HepG2 (cell line): Measurements from ENCODE around the gene RBM11. TPM values are rescaled to one million over a fixed set of nuclear protein-coding genes. Genes with fewer than 3 reads are reported as not detected.

Source experiments
- ATAC-seq: fragments of 200-7000 bp; cut with Tn5 transposase; 3 replicates; pipeline ENCODE4 v1.9.1; 2020; ENCODE audit warnings: mild to moderate bottlenecking, moderate library complexity
- BruUV-seq: library from RNA; stranded (reverse); fragments of 400-500 nt; replicated peaks from 2 replicates; lab custom pipeline; 2021; lab: Mats Ljungman, UMichigan
- CTCF ChIA-PET: fragments of 300-600 bp; formaldehyde crosslinking; extraction: SDS; loops from one replicate; lab custom pipeline; 2021; ENCODE audit warnings: low total read pairs, inconsistent platforms, low intra/inter-chr PET ratio; lab: Yijun Ruan, JAX
- POLR2A ChIA-PET: fragments of 350-600 bp; sonication (Branson Sonifier 250); formaldehyde crosslinking; loops from one replicate; lab custom pipeline; 2020; ENCODE audit warnings: antibody characterized with exemption, inconsistent platforms; lab: Yijun Ruan, JAX
- DNase-seq: peaks from one replicate; pipeline ENCODE4 v3.0.0-alpha.2; 2015; ENCODE audit warnings: low spot score
- FAIRE-seq: peaks from 3 replicates; lab custom pipeline; 2011; peaks lifted over from hg19 to GRCh38; lab: Jason Lieb, UNC
- H2AFZ ChIP-seq: one replicate; pipeline ENCODE4 v1.6.1; 2011; ENCODE audit warnings: low read length, inconsistent platforms
- H3K27ac ChIP-seq: fragments of 300-600 bp; 3 replicates; pipeline ENCODE4 v1.8.0; 2011; ENCODE audit warnings: mixed run types, mild to moderate bottlenecking, mixed read lengths, low read length, inconsistent platforms; ENCODE audit not compliant: insufficient read depth; ENCODE audit errors: extremely low read length
- H3K27me3 ChIP-seq, 2 experiments: fragments of 200-600 bp in 1 of 2; 2 replicates in 1 of 2; 3 replicates in 1 of 2; pipeline versions ENCODE4 v1.6.0 to v1.8.0; 2011; ENCODE audit warnings: low read length in 2 of 2, mild to moderate bottlenecking in 2 of 2, moderate library complexity in 2 of 2, inconsistent platforms in 1 of 2; ENCODE audit not compliant: insufficient read depth in 2 of 2, control insufficient read depth in 1 of 2
- H3K36me3 ChIP-seq, 2 experiments: fragments of 200-600 bp in 1 of 2; replicated peaks in 1 of 2; 2 replicates in 1 of 2; 3 replicates in 1 of 2; pipeline versions ENCODE4 v1.5.1 to v1.8.0; 2011; ENCODE audit warnings: low read length in 2 of 2, inconsistent platforms in 1 of 2; ENCODE audit not compliant: insufficient read depth in 2 of 2, control insufficient read depth in 1 of 2
- H3K4me1 ChIP-seq: 2 replicates; pipeline ENCODE4 v1.5.1; 2012; ENCODE audit warnings: low read length, inconsistent platforms; ENCODE audit not compliant: insufficient read depth
- H3K4me2 ChIP-seq: 2 replicates; pipeline ENCODE4 v1.6.0; 2011; ENCODE audit warnings: low read depth, low read length, inconsistent platforms
- H3K4me3 ChIP-seq, 3 experiments: fragments of 200-600 bp in 1 of 3; sonication (generic), shearing (Covaris generic) in 1 of 3; replicated peaks in 1 of 3; 2 replicates each; pipeline ENCODE4 v1.5.1; 2011 to 2016; ENCODE audit warnings: low read length in 3 of 3, inconsistent platforms in 2 of 3, low read depth in 2 of 3, mild to moderate bottlenecking in 2 of 3, control low read depth in 1 of 3, mixed read lengths in 1 of 3; ENCODE audit not compliant: insufficient read depth in 1 of 3
- H3K79me2 ChIP-seq: one replicate; pipeline ENCODE4 v1.6.1; 2011; ENCODE audit warnings: low read length, inconsistent platforms; ENCODE audit not compliant: insufficient read depth
- H3K9ac ChIP-seq: 2 replicates; pipeline ENCODE4 v1.6.0; 2011; ENCODE audit warnings: mild to moderate bottlenecking, low read depth, low read length, inconsistent platforms; ENCODE audit not compliant: insufficient read depth
- H3K9me3 ChIP-seq: 2 replicates; pipeline ENCODE4 v1.5.1; 2012; ENCODE audit warnings: mild to moderate bottlenecking, low read length
- H4K20me1 ChIP-seq: 2 replicates; pipeline ENCODE4 v1.6.0; 2011; ENCODE audit warnings: inconsistent platforms, mild to moderate bottlenecking, low read length, moderate library complexity; ENCODE audit not compliant: insufficient read depth
- ARID2 ChIP-seq: sonication (generic); formaldehyde crosslinking; IDR thresholded peaks from 2 replicates; pipeline ENCODE4 v1.8.1; 2022; ENCODE audit warnings: mild to moderate bottlenecking, missing genetic modification reagents, borderline replicate concordance
- FOSL2 ChIP-seq: sonication (generic); formaldehyde crosslinking; IDR thresholded peaks from 2 replicates; pipeline ENCODE4 v1.4.0; 2020; ENCODE audit warnings: missing genetic modification reagents
- IRF2 ChIP-seq: IDR thresholded peaks from 2 replicates; pipeline ENCODE4 v1.6.1; 2018; ENCODE audit warnings: missing genetic modification reagents, missing compliant biosample characterization
- MLXIP ChIP-seq: sonication (generic); formaldehyde crosslinking; IDR thresholded peaks from 2 replicates; pipeline ENCODE4 v1.9.0; 2021; ENCODE audit warnings: missing genetic modification reagents, borderline replicate concordance
- MTA1 ChIP-seq: sonication (generic); formaldehyde crosslinking; IDR thresholded peaks from 2 replicates; pipeline ENCODE4 v1.4.0; 2020; ENCODE audit warnings: missing genetic modification reagents, mild to moderate bottlenecking, borderline replicate concordance
- NRL ChIP-seq: sonication (generic); formaldehyde crosslinking; IDR thresholded peaks from 2 replicates; pipeline ENCODE4 v1.5.0; 2020; ENCODE audit warnings: missing genetic modification reagents, mild to moderate bottlenecking, moderate library complexity, borderline replicate concordance
- USF2 ChIP-seq, 2 experiments: sonication (generic) in 1 of 2; formaldehyde crosslinking in 1 of 2; IDR thresholded peaks; 2 replicates each; pipeline versions ENCODE4 v1.5.1 to v1.6.1; 2011 to 2020; ENCODE audit warnings: borderline replicate concordance in 1 of 2, low read depth in 1 of 2, low read length in 1 of 2, mild to moderate bottlenecking in 1 of 2, missing genetic modification reagents in 1 of 2, moderate library complexity in 1 of 2
- YEATS4 ChIP-seq: sonication (generic); formaldehyde crosslinking; IDR thresholded peaks from 2 replicates; pipeline ENCODE4 v1.4.0; 2020; ENCODE audit warnings: missing genetic modification reagents, borderline replicate concordance
- ZNF256 ChIP-seq: sonication (generic); formaldehyde crosslinking; conservative IDR thresholded peaks from 2 replicates; pipeline ENCODE4 v1.4.0; 2020; ENCODE audit warnings: missing genetic modification reagents
- ZNF331 ChIP-seq: sonication (generic); formaldehyde crosslinking; IDR thresholded peaks from 2 replicates; pipeline ENCODE4 v1.4.0; 2020; ENCODE audit warnings: missing genetic modification reagents
- ZNF414 ChIP-seq: sonication (generic); formaldehyde crosslinking; IDR thresholded peaks from 2 replicates; pipeline ENCODE4 v1.5.0; 2020; ENCODE audit warnings: missing genetic modification reagents
- ZNF430 ChIP-seq: sonication (generic); formaldehyde crosslinking; IDR thresholded peaks from 2 replicates; pipeline ENCODE4 v1.9.0; 2021; ENCODE audit warnings: mild to moderate bottlenecking, missing genetic modification reagents
- ZNF558 ChIP-seq: sonication (generic); formaldehyde crosslinking; IDR thresholded peaks from 2 replicates; pipeline ENCODE4 v1.9.0; 2022; ENCODE audit warnings: mild to moderate bottlenecking, missing genetic modification reagents, borderline replicate concordance
- ZNF597 ChIP-seq: sonication (generic); formaldehyde crosslinking; IDR thresholded peaks from 2 replicates; pipeline ENCODE4 v1.5.0; 2020; ENCODE audit warnings: missing genetic modification reagents
- ZNF615 ChIP-seq: sonication (generic); formaldehyde crosslinking; IDR thresholded peaks from 2 replicates; pipeline ENCODE4 v1.5.0; 2020; ENCODE audit warnings: mild to moderate bottlenecking, missing genetic modification reagents, borderline replicate concordance
- ZNF703 ChIP-seq: sonication (generic); formaldehyde crosslinking; IDR thresholded peaks from 2 replicates; pipeline ENCODE4 v1.5.1; 2020; ENCODE audit warnings: missing genetic modification reagents, mild to moderate bottlenecking, moderate library complexity, borderline replicate concordance
- WGBS: methylation state at CpG from one replicate; pipeline ENCODE4 v1.1.6; 2017; ENCODE audit warnings: low lambda C conversion rate; 5-methylcytosine and 5-hydroxymethylcytosine counted together
- in situ Hi-C: cut with HindIII; loops from 2 replicates; pipeline ENCODE4 v1.10.0; 2017; ENCODE audit warnings: low pct_unique_long_range_greater_than_20kb; ENCODE audit not compliant: extremely low pct_ligation_motif_present
- intact Hi-C: fragments of 100-400 bp; cut with micrococcal nuclease; formaldehyde crosslinking; loops from one replicate; pipeline ENCODE4 v1.10.0; 2022; ENCODE audit not compliant: unreplicated experiment
- polyA plus RNA-seq, 8 experiments: library from polyadenylated mRNA; depleted of rRNA in 3 of 8; stranded (reverse) in 7 of 8; unstranded in 1 of 8; fragments of >200 nt; fragmentation: Illumina TruSeq in 4 of 8; extraction: Trizol in 4 of 8; gene quantifications; 2 replicates each; pipeline versions ENCODE4 v1.2.1 to v1.2.3, GENCODE V29; 2011 to 2016; ENCODE audit warnings: low read depth in 4 of 8, missing spikeins in 1 of 8, mixed read lengths in 1 of 8; ENCODE audit not compliant: insufficient read depth in 1 of 8
- total RNA-seq, 5 experiments: library from RNA; depleted of rRNA; stranded (reverse); fragments of >200 nt; fragmentation: Illumina TruSeq; extraction: Trizol; gene quantifications; 2 replicates each; pipeline ENCODE4 v1.2.3, GENCODE V29; 2016; ENCODE audit warnings: low read depth in 1 of 5

RBM11 gene
- total and polyA plus RNA-seq, 2 of the 13 experiments (the other 11 are each of a cell fraction or from before 2014, with no cell fraction given), result 0.24 to 0.26 TPM

- CTCF ChIA-PET, result interaction anchor here (1.2 kb wide), 1 partner anchor 603 kb away, joined by 4 read pairs; no protein-coding TSS in a partner anchor
Observed at GRCh38 chr21:14260174-14260764, 44.3 kb downstream of the RBM11 start.

More at GRCh38 chr21:14260174-14260764, 44.3 kb downstream of the RBM11 start:
- Histone ChIP-seq H3K27ac (no peak overlapping the region), H3K27me3 (no peaks in the 10 kb centered on the region), H3K4me1 (no peaks in the 10 kb centered on the region), H3K4me3 (no peak overlapping the region), H4K20me1 (no peaks in the 10 kb centered on the region), H3K36me3 (no peaks in the 10 kb centered on the region), H2AFZ (no peak overlapping the region), H3K9me3 (no peaks in the 10 kb centered on the region), H3K4me2 (no peak overlapping the region), H3K79me2 (no peaks in the 10 kb centered on the region), H3K9ac (no peak overlapping the region)
- DNase-seq (no peak), FAIRE-seq (no peak), ATAC-seq (no peak)
- intact Hi-C loops (no loop called here), in situ Hi-C loops (loop anchor here (25.0 kb wide), 1 partner anchor 1327 kb away; no protein-coding TSS in a partner anchor)
- 0% methylated on average over 1 of the region's 1 CpG for WGBS
- POLR2A ChIA-PET, result no interaction called here
- BruUV-seq, result no TSS peak
- TF ChIP-seq MLXIP (CRISPR knock-in tag) (no peak), ZNF703 (no peak), NRL (CRISPR knock-in tag) (no peak), ZNF331 (no peak), IRF2 (no peak), YEATS4 (no peak), ZNF597 (no peak), ZNF256 (CRISPR knock-in tag) (no peak), ARID2 (CRISPR knock-in tag) (no peak), FOSL2 (no peak), ZNF558 (CRISPR knock-in tag) (no peak), MTA1 (no peak), ZNF615 (no peak), ZNF414 (CRISPR knock-in tag) (no peak), ZNF430 (CRISPR knock-in tag) (no peak), USF2 (IDR thresholded peaks at IDR 0.05; ENCODE audit: low read depth, low read length) (no peak), USF2 (CRISPR knock-in tag; IDR thresholded peaks at IDR 0.05; ENCODE audit: borderline replicate concordance) (no peak)
